ENCODE measurements around the gene CDK2. TPM values are rescaled to one million over a fixed set of nuclear protein-coding genes. Genes with fewer than 3 reads are reported as not detected.

CDK2 gene
- total and polyA plus RNA-seq, 9 of the 15 experiments (the other 6 are each of a cell fraction or from before 2014, with no cell fraction given): 17.4 to 213 (median 109) TPM

DNA sequence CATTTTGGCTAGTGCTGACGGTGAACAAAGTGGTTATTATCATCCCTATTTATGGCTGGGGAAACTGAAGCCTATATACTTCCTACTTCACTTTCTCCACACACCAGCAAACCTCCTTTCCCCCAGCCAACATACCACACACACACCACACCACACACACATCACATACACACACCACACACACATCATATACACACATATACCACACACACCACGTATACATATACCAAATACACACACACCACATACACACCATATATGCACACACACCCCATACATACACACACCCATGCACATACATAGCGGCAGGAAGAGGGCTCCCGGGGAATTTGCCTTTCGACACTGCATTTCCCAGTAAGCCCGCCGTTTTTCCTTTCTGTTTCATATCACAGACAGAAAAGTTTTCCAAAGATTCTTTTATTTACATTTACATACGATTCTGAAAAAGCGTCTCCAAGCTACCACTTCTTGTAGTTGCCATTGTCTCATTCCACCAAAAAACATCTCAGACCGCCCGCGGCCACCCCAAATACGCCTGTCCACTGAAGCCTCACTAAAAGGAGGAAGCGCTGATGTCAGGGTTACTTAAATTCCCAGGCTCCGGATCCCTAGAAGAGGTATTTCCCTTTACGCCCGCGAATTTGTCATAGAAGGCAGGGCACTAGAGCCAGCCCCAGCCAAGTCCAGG is 6.4 kb downstream of the CDK2 start (continued):
- no peak for TF ChIP-seq NR3C1 (CRISPR knock-in tag; IDR thresholded peaks at IDR 0.05)
- TF ChIP-seq RBM22 (IDR thresholded peaks at IDR 0.05; ENCODE audit: low read depth, low read length, poor library complexity, severe bottlenecking): no peak
- no peak for TF ChIP-seq ZNF347 (CRISPR knock-in tag; IDR thresholded peaks at IDR 0.05; ENCODE audit: low read depth)
- no peak for TF ChIP-seq CCAR2 (IDR thresholded peaks at IDR 0.05; ENCODE audit: low read depth, low read length)
- TF ChIP-seq, protein P1, sequence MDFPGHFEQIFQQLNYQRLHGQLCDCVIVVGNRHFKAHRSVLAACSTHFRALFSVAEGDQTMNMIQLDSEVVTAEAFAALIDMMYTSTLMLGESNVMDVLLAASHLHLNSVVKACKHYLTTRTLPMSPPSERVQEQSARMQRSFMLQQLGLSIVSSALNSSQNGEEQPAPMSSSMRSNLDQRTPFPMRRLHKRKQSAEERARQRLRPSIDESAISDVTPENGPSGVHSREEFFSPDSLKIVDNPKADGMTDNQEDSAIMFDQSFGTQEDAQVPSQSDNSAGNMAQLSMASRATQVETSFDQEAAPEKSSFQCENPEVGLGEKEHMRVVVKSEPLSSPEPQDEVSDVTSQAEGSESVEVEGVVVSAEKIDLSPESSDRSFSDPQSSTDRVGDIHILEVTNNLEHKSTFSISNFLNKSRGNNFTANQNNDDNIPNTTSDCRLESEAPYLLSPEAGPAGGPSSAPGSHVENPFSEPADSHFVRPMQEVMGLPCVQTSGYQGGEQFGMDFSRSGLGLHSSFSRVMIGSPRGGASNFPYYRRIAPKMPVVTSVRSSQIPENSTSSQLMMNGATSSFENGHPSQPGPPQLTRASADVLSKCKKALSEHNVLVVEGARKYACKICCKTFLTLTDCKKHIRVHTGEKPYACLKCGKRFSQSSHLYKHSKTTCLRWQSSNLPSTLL (IDR thresholded peaks at IDR 0.05): no peak
- TF ChIP-seq TBL1XR1 (IDR thresholded peaks at IDR 0.05; ENCODE audit: low read length in 2 of 2): no peak
- peak; percentile 80 for TF ChIP-seq PHF20 (IDR thresholded peaks at IDR 0.05; ENCODE audit: partially characterized antibody)
- no peak for TF ChIP-seq ZNF436 (CRISPR knock-in tag; IDR thresholded peaks at IDR 0.05)
- no peak for TF ChIP-seq SLC30A9 (CRISPR knock-in tag; IDR thresholded peaks at IDR 0.05)
- TF ChIP-seq, protein P2, sequence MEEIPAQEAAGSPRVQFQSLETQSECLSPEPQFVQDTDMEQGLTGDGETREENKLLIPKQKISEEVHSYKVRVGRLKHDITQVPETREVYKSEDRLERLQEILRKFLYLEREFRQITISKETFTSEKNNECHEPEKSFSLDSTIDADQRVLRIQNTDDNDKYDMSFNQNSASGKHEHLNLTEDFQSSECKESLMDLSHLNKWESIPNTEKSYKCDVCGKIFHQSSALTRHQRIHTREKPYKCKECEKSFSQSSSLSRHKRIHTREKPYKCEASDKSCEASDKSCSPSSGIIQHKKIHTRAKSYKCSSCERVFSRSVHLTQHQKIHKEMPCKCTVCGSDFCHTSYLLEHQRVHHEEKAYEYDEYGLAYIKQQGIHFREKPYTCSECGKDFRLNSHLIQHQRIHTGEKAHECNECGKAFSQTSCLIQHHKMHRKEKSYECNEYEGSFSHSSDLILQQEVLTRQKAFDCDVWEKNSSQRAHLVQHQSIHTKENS (CRISPR knock-in tag; IDR thresholded peaks at IDR 0.05): no peak
- no peak for TF ChIP-seq ZNF785 (CRISPR knock-in tag; IDR thresholded peaks at IDR 0.05)
- TF ChIP-seq, protein P3, sequence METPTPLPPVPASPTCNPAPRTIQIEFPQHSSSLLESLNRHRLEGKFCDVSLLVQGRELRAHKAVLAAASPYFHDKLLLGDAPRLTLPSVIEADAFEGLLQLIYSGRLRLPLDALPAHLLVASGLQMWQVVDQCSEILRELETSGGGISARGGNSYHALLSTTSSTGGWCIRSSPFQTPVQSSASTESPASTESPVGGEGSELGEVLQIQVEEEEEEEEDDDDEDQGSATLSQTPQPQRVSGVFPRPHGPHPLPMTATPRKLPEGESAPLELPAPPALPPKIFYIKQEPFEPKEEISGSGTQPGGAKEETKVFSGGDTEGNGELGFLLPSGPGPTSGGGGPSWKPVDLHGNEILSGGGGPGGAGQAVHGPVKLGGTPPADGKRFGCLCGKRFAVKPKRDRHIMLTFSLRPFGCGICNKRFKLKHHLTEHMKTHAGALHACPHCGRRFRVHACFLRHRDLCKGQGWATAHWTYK (CRISPR knock-in tag; IDR thresholded peaks at IDR 0.05): no peak
- TF ChIP-seq PRMT5 (CRISPR knock-in tag; IDR thresholded peaks at IDR 0.05): no peak
- TF ChIP-seq SMAD3 (CRISPR knock-in tag; conservative IDR thresholded peaks at IDR 0.05): no peak
- peak; percentile 60 for TF ChIP-seq SAP30 (IDR thresholded peaks at IDR 0.05; ENCODE audit: borderline replicate concordance, insufficient read depth, low read depth, low read length, poor library complexity, severe bottlenecking)
- TF ChIP-seq, protein P4, sequence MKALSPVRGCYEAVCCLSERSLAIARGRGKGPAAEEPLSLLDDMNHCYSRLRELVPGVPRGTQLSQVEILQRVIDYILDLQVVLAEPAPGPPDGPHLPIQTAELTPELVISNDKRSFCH (CRISPR knock-in tag; IDR thresholded peaks at IDR 0.05): no peak
- TF ChIP-seq, protein P4 (tag; IDR thresholded peaks at IDR 0.05): 0 out of 2 replicates have a peak, but pooled peaks have one; percentile 42
- no peak for TF ChIP-seq CBFB (CRISPR knock-in tag; IDR thresholded peaks at IDR 0.05)
- TF ChIP-seq NFE2 (IDR thresholded peaks at IDR 0.05; ENCODE audit: low read depth): no peak
- TF ChIP-seq, protein P5, sequence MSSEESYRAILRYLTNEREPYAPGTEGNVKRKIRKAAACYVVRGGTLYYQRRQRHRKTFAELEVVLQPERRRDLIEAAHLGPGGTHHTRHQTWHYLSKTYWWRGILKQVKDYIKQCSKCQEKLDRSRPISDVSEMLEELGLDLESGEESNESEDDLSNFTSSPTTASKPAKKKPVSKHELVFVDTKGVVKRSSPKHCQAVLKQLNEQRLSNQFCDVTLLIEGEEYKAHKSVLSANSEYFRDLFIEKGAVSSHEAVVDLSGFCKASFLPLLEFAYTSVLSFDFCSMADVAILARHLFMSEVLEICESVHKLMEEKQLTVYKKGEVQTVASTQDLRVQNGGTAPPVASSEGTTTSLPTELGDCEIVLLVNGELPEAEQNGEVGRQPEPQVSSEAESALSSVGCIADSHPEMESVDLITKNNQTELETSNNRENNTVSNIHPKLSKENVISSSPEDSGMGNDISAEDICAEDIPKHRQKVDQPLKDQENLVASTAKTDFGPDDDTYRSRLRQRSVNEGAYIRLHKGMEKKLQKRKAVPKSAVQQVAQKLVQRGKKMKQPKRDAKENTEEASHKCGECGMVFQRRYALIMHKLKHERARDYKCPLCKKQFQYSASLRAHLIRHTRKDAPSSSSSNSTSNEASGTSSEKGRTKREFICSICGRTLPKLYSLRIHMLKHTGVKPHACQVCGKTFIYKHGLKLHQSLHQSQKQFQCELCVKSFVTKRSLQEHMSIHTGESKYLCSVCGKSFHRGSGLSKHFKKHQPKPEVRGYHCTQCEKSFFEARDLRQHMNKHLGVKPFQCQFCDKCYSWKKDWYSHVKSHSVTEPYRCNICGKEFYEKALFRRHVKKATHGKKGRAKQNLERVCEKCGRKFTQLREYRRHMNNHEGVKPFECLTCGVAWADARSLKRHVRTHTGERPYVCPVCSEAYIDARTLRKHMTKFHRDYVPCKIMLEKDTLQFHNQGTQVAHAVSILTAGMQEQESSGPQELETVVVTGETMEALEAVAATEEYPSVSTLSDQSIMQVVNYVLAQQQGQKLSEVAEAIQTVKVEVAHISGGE (CRISPR knock-in tag; IDR thresholded peaks at IDR 0.05): no peak
